Spleen (tissue), 11 donors: ENCODE results near the gene UTS2R. TPM values are rescaled to one million over a fixed set of nuclear protein-coding genes. Genes with fewer than 3 reads are reported as not detected.

Experiments used
- DNase-seq: peaks from one replicate; pipeline ENCODE4 v3.0.0-alpha.2; 2020
- H3K27ac ChIP-seq, 8 donors: fragments of 200-600 bp; sonication (generic) in 7 of 8; 1 replicate in 4 of 8; 2 replicates in 4 of 8; pipeline versions ENCODE4 v1.5.0 to v1.8.0; 2016 to 2021; ENCODE audit warnings: inconsistent platforms in 4 of 8, mild to moderate bottlenecking in 4 of 8, moderate library complexity in 1 of 8
- H3K27me3 ChIP-seq, 7 donors: fragments of 200-600 bp; sonication (generic) in 6 of 7; replicated peaks in 1 of 7; 1 replicate in 4 of 7; 2 replicates in 3 of 7; pipeline versions ENCODE4 v1.5.0 to v1.8.0; 2016 to 2021; ENCODE audit warnings: inconsistent platforms in 3 of 7, mild to moderate bottlenecking in 1 of 7
- H3K36me3 ChIP-seq, 6 donors: fragments of 200-600 bp; sonication (generic) in 5 of 6; 1 replicate in 4 of 6; 2 replicates in 2 of 6; pipeline versions ENCODE4 v1.5.0 to v1.8.0; 2016 to 2021; ENCODE audit warnings: inconsistent platforms in 2 of 6
- H3K4me1 ChIP-seq, 6 donors: fragments of 200-600 bp; sonication (generic) in 5 of 6; 1 replicate in 3 of 6; 2 replicates in 3 of 6; pipeline versions ENCODE4 v1.5.0 to v1.8.0; 2016 to 2021; ENCODE audit warnings: inconsistent platforms in 3 of 6
- H3K4me3 ChIP-seq, 8 donors: fragments of 200-600 bp; sonication (generic) in 7 of 8; 1 replicate in 4 of 8; 2 replicates in 4 of 8; pipeline versions ENCODE4 v1.5.0 to v1.8.0; 2016 to 2021; ENCODE audit warnings: inconsistent platforms in 4 of 8, mild to moderate bottlenecking in 4 of 8, moderate library complexity in 2 of 8
- H3K9me3 ChIP-seq, 8 donors: fragments of 200-600 bp; sonication (generic) in 7 of 8; 1 replicate in 4 of 8; 2 replicates in 4 of 8; pipeline versions ENCODE4 v1.5.0 to v1.8.0; 2016 to 2021; ENCODE audit warnings: inconsistent platforms in 4 of 8
- POLR2A ChIP-seq, 3 donors: fragments of 450-650 bp; IDR thresholded peaks; one replicate each; pipeline ENCODE4 v1.5.1; 2017; ENCODE audit warnings: antibody characterized with exemption in 3 of 3, mild to moderate bottlenecking in 1 of 3
- POLR2AphosphoS5 ChIP-seq, 3 donors: sonication (generic); formaldehyde crosslinking; IDR thresholded peaks; one replicate each; pipeline ENCODE4 v1.5.1; 2017; ENCODE audit warnings: antibody characterized with exemption in 3 of 3
- WGBS, 5 donors: extraction: QIAGEN DNeasy Blood & Tissue Kit in 3 of 5; methylation state at CpG; one replicate each; pipeline versions ENCODE4 v1.1.5 to v1.1.7; 2013 to 2018; 5-methylcytosine and 5-hydroxymethylcytosine counted together
- intact Hi-C: fragments of 100-400 bp; cut with DNase I; formaldehyde crosslinking; loops from one replicate; pipeline ENCODE4 v1.15.0; 2023; ENCODE audit warnings: low total_unique reads
- polyA plus RNA-seq, 3 donors: library from polyadenylated mRNA; stranded (reverse); fragments of 200-250 nt; gene quantifications; one replicate each; pipeline ENCODE4 v1.2.1, GENCODE V29; 2013
- total RNA-seq, 7 donors: library from RNA; depleted of rRNA in 3 of 7; stranded (reverse); fragments of >200 nt in 3 of 7; fragmentation: NEBNext Ultra II Directional in 4 of 7; extraction: Animal tissue kit (Norgen Biotek cat#: 25700) in 4 of 7; gene quantifications; one replicate each; pipeline versions ENCODE4 v1.1.0 to v1.2.1, GENCODE V29; 2016 to 2021
- TF ChIP-seq, protein P1 (sequence below), 11 experiments: fragments of 200-600 bp in 7 of 11; fragments of 450-650 bp in 4 of 11; sonication (generic) in 4 of 11; IDR thresholded peaks in 8 of 11; conservative IDR thresholded peaks in 3 of 11; 1 replicate in 7 of 11; 2 replicates in 4 of 11; pipeline versions ENCODE4 v1.4.0 to v1.8.0; 2016 to 2021; ENCODE audit warnings: antibody characterized with exemption in 11 of 11, inconsistent platforms in 4 of 11, mild to moderate bottlenecking in 1 of 11
- donor health status: healthy with polysubstance abuse.
- donor health status: DM: no; HTN: no; CAD: no; lungs with moderate emphysema.
- donor health status: DM: no; HTN: no; CAD: no.
- donor health status: Bipolar disorder and iron deficiency.
- donor health status: healthy.
- donor health status: DM: no; HTN: no; CAD: no.
- donor health status: DM: yes; HTN: yes; CAD: no.

The UTS2R gene
- total and polyA plus RNA-seq, 10 donors = 0.26 to 3.1 (median 0.60) TPM; not detected in 5

DNA sequence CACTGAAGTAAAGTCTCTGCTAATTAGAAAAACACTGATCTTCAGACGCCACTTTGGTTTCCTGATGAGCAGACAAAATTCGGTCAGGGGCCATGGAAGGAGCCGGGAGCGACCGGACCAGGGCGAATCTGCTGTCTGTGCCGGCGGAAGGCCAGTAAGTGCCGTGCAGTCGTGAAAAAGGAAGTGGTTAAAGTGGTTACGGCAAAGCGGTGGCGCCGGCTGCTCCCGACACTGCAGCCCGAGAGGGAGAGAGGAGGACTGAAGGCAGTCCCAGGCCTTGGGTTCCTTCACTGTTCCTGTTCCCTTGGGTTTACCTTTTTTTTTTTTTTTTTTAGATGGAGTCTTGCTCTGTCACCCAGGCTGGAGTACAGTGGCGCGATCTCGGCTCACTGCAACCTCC is 29.3 kb downstream of the UTS2R start:
- Histone ChIP-seq H3K4me1 (peaks cover 6 to 38% (median 23%) of the 10 kb centered on the region in 6 donors), H3K36me3 (peaks cover 0 to 76% (median 16%) of the 10 kb centered on the region in 6 donors), H3K27ac (peak overlapping the region in 7 of 8 donors; percentile 29 to 69 (median 57)), H3K9me3 (no peaks in the 10 kb centered on the region), H3K4me3 (peak overlapping the region in 2 of 8 donors; percentile 6 to 51), H3K27me3 (no peaks in the 10 kb centered on the region)
- WGBS, 5 donors = 12 to 50% (median 20%) methylated on average over 16 to 19 of the region's 19 CpGs
- intact Hi-C loops = no loop called here
- peak; percentile 93 for DNase-seq
- TF ChIP-seq, protein P1, sequence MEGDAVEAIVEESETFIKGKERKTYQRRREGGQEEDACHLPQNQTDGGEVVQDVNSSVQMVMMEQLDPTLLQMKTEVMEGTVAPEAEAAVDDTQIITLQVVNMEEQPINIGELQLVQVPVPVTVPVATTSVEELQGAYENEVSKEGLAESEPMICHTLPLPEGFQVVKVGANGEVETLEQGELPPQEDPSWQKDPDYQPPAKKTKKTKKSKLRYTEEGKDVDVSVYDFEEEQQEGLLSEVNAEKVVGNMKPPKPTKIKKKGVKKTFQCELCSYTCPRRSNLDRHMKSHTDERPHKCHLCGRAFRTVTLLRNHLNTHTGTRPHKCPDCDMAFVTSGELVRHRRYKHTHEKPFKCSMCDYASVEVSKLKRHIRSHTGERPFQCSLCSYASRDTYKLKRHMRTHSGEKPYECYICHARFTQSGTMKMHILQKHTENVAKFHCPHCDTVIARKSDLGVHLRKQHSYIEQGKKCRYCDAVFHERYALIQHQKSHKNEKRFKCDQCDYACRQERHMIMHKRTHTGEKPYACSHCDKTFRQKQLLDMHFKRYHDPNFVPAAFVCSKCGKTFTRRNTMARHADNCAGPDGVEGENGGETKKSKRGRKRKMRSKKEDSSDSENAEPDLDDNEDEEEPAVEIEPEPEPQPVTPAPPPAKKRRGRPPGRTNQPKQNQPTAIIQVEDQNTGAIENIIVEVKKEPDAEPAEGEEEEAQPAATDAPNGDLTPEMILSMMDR (IDR thresholded peaks at IDR 0.05 in 8 of 11, conservative IDR thresholded peaks at IDR 0.05 in 3 of 11) = peak in 1 of 11 experiments; percentile 14
- TF ChIP-seq POLR2A (IDR thresholded peaks at IDR 0.05) (no peak), POLR2AphosphoS5 (IDR thresholded peaks at IDR 0.05) (peak; percentile 62 to 81 (median 65))

DNA sequence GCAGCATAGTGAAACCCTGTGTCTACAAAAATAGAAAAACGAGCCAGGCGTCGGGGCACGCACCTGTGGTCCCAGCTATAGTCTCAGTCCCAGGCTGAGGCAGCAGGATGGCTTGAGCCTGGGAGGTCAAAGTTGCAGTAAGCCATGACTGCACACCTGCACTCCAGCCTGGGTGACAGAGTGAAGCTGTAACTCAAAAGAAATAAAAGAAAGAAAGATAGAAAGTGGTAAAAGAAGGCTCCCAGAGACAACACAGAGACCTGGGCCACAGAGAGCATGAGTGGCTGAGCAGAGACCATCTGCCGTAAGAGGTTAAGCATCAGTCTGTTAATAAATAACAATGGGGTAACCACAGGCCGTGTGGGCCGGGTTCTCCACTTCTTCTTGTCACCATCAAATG is 31.3 kb downstream of the UTS2R start:
- 80 to 85% (median 83%) methylated on average over 7 of the region's 7 CpGs for WGBS, 5 donors
- H3K27ac ChIP-seq = no peak overlapping the region
- no peak for TF ChIP-seq POLR2A (IDR thresholded peaks at IDR 0.05)
- TF ChIP-seq, protein P1 (IDR thresholded peaks at IDR 0.05 in 8 of 11, conservative IDR thresholded peaks at IDR 0.05 in 3 of 11) = no peak
- no peak for TF ChIP-seq POLR2AphosphoS5 (IDR thresholded peaks at IDR 0.05)
- intact Hi-C loops = no loop called here
- no peaks in the 10 kb centered on the region for H3K27me3 ChIP-seq
- no peak for DNase-seq
- peaks cover 0 to 72% (median 16%) of the 10 kb centered on the region in 6 donors for H3K36me3 ChIP-seq
- no peak overlapping the region for H3K4me3 ChIP-seq
- peaks cover 6 to 48% (median 28%) of the 10 kb centered on the region in 6 donors for H3K4me1 ChIP-seq
- no peaks in the 10 kb centered on the region for H3K9me3 ChIP-seq

DNA sequence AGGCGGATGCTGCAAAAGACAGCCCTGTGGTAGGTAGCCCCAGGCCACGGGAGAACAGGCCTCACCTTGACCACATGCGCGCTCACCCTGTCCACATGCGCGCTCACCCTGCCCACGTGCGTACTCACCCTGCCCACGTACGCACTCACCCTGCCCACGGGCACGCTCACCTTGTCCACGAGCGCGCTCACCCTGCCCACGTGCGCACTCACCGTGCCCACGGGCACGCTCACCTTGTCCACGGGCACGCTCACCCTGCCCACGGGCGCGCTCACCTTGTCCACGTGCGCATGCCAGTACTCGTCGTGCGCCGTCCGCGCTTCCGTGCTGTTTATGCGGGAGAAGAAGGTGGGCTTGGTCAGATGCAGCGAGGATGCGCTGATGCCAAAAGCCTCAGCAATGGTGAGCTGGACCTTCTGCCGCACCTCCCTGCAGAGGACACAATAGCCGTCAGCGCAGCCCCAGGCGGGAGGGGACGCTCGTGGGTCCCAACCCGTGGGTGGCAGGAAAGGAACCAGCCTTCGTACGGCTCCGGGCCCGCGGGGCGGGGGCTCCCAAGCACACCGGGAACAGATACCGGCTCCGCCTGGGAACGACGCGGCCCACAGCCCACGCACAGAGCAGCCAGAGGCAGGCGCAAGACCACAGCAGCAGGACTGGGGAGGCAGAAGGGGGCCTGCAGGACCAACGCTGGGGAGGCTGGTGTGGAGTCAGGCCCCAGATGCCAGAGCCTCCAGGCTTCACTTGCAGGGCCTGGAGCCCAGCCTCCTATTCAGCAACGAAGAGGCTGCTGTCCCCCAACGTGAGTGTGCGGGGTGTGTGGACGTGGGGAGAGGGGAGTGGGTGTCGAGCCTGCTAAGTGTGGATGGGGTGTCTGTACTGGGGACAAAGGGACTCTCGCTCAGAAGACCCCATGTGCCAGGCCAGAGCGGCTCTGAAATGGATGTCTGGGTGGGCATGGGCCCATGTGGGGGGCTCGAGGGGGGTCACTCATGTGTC is 32.4 kb downstream of the UTS2R start:
- H3K4me1 ChIP-seq = peaks cover 6 to 54% (median 29%) of the 10 kb centered on the region in 6 donors
- no peaks in the 10 kb centered on the region for H3K27me3 ChIP-seq
- no peaks in the 10 kb centered on the region for H3K9me3 ChIP-seq
- peaks cover 0 to 73% (median 23%) of the 10 kb centered on the region in 6 donors for H3K36me3 ChIP-seq
- no peak overlapping the region for H3K4me3 ChIP-seq
- TF ChIP-seq POLR2A (IDR thresholded peaks at IDR 0.05) (no peak), POLR2AphosphoS5 (IDR thresholded peaks at IDR 0.05) (no peak)
- TF ChIP-seq, protein P1 (IDR thresholded peaks at IDR 0.05 in 8 of 11, conservative IDR thresholded peaks at IDR 0.05 in 3 of 11) = no peak
- H3K27ac ChIP-seq = no peak overlapping the region
- intact Hi-C loops = no loop called here
- 95 to 96% (median 95%) methylated on average over 52 to 67 of the region's 67 CpGs for WGBS, 5 donors
- DNase-seq = no peak

DNA sequence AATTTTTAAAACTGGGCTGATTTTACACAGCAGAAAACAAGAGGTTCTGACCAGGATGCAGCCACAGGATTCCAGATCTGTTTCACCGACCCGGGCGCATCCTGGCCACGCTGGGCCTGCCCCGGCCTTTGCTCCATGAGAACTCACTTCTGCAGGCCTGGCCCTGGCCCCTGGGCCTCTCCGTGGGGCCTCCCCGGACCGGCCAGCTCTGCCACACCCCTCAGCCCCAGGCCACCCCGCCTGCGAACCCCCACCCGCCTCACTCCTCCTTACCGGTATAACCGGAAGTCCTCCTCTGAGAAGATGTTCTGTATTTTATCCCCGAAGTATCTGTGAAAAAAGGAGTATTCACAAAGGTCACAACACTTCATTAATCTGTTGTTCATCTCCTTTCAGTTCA is 33.5 kb downstream of the UTS2R start:
- Histone ChIP-seq H3K27ac (no peak overlapping the region), H3K4me1 (peaks cover 6 to 43% (median 22%) of the 10 kb centered on the region in 6 donors), H3K36me3 (peaks cover 0 to 73% (median 26%) of the 10 kb centered on the region in 6 donors), H3K27me3 (no peaks in the 10 kb centered on the region), H3K4me3 (no peak overlapping the region), H3K9me3 (no peaks in the 10 kb centered on the region)
- no peak for DNase-seq
- intact Hi-C loops = no loop called here
- WGBS, 5 donors = 92 to 98% (median 95%) methylated on average over 14 of the region's 14 CpGs
- TF ChIP-seq POLR2AphosphoS5 (IDR thresholded peaks at IDR 0.05) = no peak
- no peak for TF ChIP-seq POLR2A (IDR thresholded peaks at IDR 0.05)
- TF ChIP-seq, protein P1 (IDR thresholded peaks at IDR 0.05 in 8 of 11, conservative IDR thresholded peaks at IDR 0.05 in 3 of 11) = no peak
